Epithelial cell of proximal tubule (primary cell): ENCODE data around the gene FHAD1. TPM values are rescaled to one million over a fixed set of nuclear protein-coding genes. Genes with fewer than 3 reads are reported as not detected.

Source experiments
- DNase-seq: peaks from one replicate; pipeline ENCODE4 v3.0.0-alpha.2; 2011; ENCODE audit warnings: low read depth
- H3K4me3 ChIP-seq: 2 replicates; pipeline ENCODE4 v1.5.1; 2011; ENCODE audit warnings: low read depth, mild to moderate bottlenecking, low read length
- CTCF ChIP-seq: conservative IDR thresholded peaks from 2 replicates; pipeline ENCODE4 v1.5.1; 2012; ENCODE audit warnings: low read depth, mild to moderate bottlenecking, low read length
- total RNA-seq: library from RNA; depleted of rRNA; stranded (reverse); fragments of >200 nt; gene quantifications from 2 replicates; pipeline ENCODE4 v1.2.3, GENCODE V29; 2015

The FHAD1 gene
- total RNA-seq, 1 donor from 2014 or later = 0.35 TPM

GRCh38 chr1:15325375-15326085 lies 78.5 kb downstream of the FHAD1 start:
- no peak for TF ChIP-seq CTCF
- no peak overlapping the region for H3K4me3 ChIP-seq
- DNase-seq = no peak

GRCh38 chr1:15326691-15327588 lies 79.9 kb downstream of the FHAD1 start:
- DNase-seq = no peak
- no peak for TF ChIP-seq CTCF
- H3K4me3 ChIP-seq = no peak overlapping the region

- H3K4me3 ChIP-seq = no peak overlapping the region
- no peak for DNase-seq
- TF ChIP-seq CTCF = no peak
Measured at GRCh38 chr1:15328351-15329103, 81.5 kb downstream of the FHAD1 start.

GRCh38 chr1:15329104-15329820 lies 82.2 kb downstream of the FHAD1 start:
- DNase-seq = no peak
- TF ChIP-seq CTCF = no peak
- H3K4me3 ChIP-seq = no peak overlapping the region

GRCh38 chr1:15330028-15330427 lies 83.0 kb downstream of the FHAD1 start:
- no peak for DNase-seq
- no peak overlapping the region for H3K4me3 ChIP-seq
- no peak for TF ChIP-seq CTCF

GRCh38 chr1:15331180-15331579 lies 84.2 kb downstream of the FHAD1 start:
- no peak for TF ChIP-seq CTCF
- no peak for DNase-seq
- no peak overlapping the region for H3K4me3 ChIP-seq
